Measurements from ENCODE around the gene AKT3.
"Not testable (repeated sequence)": the region's sequence is repeated elsewhere in the genome, so short reads cannot be mapped to it uniquely, and the experiment has no call there.

AKT3 gene

DNA sequence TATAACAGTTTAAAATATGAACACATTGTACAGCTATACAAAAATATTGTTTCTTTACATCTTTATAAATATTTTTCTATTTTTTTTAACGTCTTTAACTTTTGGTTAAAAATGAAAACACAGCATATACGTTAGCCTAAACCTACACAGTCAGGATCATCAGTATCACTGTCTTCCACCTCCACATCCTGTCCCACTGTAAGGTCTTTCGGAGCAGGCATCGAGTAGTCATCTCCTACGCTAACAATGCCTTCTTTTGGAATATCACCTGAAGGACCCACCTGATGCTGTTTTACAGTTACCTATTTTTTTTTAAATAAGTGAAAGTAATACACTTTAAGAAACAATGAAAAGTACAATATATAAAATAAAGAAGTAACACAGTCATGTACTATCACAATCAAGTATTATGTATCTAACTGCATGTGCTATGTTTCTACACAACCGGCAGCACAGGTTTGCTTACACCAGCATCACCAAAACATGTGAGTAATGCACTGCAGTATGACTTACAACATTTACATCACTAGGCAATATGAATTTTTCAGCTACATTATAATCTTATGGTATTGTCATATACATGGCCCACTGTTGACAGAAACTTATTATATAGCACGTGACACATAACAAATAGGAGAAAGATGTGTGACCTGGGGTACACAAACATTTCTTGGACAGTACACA lies 254.4 kb downstream of the AKT3 start:
- peak; percentile 7 to 53 (median 42) for DNase-seq

DNA sequence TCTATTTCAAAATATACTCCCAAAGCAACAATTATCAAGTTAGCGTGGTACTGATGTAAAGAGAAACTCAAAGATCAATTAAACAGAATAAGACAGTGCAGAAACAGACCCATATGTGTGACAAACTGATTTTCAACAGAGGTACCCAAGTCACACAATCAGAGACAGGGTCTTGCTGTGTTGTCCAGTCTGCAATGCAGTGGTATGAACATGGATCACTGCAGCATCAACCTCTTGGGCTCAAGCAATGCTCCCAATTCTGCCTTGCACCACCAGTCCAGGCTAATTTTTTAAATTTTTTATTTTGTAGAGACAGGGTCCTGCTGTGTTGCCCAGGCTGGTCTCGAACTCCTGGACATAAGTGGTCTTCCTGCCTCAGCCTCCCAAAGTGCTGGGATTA lies 255.6 kb downstream of the AKT3 start:
- DNase-seq: no peak

DNA sequence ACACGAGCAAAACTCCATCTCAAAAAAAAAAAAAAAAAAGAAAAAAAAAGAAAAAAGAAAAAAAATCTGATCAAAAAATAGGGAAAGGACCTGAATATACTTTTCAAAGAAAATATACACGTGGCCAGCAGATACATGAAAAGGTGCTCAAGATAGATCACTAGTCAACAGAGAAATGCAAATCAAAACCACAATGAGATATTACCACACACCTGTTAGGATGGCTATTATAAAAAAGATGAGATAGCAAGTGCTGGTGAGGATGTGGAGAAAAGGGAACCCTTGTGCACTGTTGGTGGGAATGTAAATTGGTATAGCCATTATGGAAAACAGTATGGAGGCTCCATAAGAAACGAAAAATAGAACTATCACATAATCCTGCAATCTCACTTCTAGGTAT lies 260.8 kb downstream of the AKT3 start:
- DNase-seq: not testable (repeated sequence)

DNA sequence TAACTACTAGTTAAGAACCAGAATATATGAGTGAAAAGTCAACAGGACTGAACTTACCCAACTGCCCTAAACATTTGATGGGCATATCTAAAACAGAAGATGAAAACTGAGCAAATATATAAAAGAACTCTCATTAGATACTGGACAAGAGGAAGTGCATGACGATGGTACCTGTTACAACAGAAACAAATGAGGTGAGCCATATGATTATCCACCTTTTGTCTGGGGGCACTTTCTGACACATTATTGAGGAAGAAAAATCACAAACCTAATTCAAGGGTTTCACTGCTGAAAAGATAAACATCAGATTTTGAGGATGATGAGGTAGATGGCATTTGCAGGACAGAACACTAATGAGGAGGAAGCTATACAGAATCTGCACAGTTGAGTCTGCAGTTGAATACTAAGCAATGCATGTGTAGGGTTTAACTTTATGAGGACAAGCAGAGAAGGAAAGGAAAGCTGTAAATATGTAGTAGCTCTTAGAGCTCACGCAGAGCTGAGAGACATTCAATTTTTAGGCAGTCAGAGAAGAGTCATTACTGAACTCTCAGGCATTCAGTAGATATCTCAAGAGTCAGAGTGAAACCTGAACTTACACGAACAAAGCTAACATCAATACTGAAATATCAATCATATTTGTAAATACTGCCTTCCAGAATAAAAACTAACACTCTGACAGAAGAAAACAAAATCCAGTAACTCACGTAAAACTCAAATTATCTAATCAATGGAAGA lies 262.1 kb downstream of the AKT3 start:
- DNase-seq: no peak

DNA sequence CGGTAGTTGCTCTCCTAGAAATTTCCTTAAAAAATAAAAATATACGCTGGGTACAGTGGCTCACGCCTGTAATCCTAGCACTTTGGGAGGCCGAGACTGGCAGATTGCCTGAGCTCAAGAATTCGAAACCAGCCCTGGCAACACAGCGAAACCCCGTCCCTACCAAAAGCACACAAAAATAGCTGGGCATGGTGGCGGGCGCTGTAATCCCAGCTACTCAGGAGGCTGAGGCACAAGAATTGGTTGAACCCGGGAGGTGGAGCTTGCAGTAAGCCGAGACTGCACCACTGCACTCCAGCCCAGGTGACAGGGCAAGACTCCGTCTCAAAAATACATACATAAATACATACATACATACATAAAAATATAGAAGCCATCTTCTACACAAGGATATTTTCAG lies 262.8 kb downstream of the AKT3 start:
- no peak for DNase-seq

DNA sequence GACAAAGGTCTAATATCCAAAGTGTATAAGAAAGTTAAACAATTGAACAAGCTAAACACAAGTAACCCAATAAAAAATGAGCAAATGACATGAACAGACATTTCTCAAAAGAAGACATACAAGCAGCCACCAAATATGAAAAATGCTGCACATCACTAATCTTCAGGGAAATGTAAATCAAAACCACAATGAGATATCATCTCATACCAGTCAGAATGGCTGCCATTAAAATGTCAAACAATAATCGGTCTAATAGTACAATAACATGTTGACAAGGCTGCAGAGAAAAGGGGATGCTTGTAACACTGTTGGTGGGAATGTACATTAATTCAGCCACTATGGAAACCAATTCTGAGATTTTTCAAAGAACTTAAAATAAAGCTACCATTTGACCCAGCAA lies 264.1 kb downstream of the AKT3 start:
- DNase-seq: no peak

DNA sequence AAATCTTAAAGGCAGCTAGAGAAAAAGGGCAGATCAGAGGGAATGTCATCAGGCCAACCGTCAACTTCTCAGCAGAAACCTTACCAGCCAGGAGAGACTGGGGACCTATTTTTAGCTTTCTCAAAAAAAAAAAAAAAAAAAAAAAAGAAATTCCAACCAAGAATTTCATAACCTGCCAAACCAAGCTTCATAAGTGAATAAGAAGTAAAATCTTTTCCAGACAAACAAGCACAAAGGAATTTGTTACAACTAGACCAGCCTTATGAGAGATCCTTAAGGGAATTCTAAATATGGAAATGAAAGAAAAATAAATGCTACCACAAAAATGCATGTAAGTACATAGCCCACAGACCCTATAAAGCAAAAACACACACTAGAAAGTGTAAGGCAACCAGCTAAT lies 267.7 kb downstream of the AKT3 start:
- DNase-seq: no peak

DNA sequence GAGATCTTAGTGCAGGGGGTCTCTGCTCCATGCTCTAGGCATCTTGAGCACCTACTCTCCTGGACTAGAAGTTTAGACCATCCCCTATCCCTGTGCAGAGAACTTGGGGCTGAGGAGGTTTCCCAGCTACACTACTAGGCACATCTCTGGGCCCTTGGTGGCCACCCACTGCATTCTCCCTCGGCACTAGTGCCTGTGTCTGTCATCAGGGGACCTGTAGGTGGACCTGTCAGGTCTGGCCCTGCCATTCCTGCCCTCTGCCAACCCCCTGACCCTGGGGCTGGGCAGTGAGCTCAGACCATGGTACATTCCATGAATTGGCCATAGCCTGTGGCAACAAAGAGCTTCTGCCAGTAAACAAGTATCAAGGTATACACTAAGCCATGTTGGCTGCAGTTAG lies 269.1 kb downstream of the AKT3 start:
- DNase-seq: no peak

DNA sequence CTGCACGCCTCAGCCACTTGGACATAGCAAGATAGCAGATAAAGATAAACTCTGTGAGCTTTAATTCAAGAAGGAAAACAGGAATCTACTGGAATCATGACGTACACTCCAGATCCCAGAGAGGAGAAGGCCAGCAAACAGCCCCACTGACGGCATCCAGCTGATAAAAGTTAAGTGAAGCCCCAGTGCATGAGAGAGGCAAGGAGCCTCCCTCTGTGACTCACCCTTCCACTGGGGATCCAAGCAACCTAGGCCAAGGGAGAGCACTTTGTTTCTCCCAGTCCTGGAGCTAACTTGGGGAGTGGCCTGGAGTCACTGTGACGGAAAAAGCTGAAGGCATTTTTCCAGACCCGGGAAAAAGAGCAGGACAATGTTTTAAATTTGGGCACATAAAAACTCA lies 270.0 kb downstream of the AKT3 start:
- no peak for DNase-seq

DNA sequence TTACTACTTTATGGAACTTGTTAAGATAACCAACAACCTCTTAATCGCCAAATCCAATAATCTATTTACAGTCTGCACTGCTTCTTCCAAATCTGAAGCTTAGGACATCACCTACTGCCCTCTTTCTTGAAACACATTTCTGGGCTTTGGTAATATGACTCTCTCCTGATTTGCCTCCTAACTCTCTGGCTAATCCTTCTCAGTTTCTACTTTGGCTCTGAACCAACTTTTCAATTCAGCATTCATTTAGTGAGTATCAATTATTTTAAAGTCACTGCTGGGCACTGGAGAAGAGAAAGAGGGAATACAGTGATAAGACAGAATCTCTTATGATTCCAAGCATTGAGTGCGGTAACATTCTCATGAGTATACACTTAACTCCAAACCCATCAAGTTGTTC lies 275.0 kb downstream of the AKT3 start:
- DNase-seq: no peak

DNA sequence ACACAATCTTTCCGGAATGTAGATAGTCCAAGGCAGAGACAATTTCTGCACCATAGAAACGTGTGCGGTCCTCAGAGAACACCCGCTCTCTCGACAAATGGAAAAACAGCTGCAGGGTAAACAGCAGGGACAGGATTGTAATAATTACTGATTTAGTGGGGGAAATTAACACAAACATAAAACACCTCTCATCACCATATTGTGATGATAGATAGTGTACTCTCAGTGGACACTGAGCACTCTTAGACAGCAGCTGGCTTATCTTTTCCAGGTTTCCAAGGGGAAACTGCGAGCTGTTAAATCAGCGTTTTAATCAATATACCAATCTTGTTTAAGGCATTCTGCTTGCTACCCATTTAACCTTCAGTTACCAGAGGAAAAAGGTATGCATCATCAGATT lies 277.1 kb downstream of the AKT3 start:
- no peak for DNase-seq

DNA sequence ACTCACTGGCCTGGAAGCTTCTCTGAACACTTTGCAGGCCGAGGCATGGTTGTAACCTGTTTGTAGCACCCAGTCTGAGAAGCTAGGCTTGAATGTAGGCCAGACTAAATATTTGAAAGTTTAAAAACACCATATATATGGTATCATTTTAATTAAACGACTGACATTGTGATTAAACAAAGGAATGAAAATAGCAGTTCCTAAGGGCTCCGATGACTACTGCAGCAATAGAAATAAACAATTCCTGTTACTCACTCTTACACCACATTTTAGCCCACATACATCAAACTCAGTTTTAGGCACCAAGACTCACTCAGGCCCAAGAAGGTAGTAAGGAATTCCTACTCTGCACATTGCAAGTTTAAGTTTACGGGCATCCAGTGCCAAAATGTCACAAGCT lies 281.2 kb downstream of the AKT3 start:
- no peak for DNase-seq

DNA sequence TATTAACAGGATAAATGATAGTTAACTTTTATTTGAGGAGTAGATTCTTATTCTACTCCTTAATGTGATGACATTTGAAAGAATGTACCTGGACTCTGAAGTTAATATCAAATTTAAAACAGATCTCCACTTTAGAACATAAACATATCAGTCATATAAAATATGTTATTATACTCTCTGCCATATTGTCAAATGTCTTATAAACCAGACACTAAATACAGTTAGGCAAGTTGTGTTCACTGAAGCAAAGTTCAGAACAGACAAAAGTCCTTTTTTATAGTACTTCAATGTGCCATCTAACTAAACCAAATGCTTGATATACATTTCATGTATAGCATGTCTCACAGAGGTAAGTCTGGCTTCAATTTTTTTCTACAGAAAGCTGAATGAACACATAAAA lies 285.2 kb downstream of the AKT3 start:
- no peak for DNase-seq

DNA sequence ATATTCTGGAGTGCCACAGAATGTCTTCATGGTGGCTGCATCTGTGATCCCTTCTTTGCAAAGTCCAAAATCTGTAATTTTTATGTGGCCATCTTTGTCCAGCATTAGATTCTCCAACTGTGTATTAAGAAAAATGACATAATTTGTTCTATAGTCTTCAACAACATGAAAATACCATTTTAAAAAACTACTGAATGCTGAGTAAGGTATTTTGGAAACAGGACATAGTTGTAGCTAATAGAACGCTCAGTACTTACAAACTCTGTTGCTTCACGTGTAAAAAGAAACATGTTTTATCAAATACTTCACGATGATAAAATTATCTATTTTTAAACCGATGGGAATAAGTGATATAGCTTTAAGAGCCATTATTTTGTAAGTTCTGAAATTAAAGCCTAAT lies 286.3 kb downstream of the AKT3 start:
- no peak for DNase-seq

DNA sequence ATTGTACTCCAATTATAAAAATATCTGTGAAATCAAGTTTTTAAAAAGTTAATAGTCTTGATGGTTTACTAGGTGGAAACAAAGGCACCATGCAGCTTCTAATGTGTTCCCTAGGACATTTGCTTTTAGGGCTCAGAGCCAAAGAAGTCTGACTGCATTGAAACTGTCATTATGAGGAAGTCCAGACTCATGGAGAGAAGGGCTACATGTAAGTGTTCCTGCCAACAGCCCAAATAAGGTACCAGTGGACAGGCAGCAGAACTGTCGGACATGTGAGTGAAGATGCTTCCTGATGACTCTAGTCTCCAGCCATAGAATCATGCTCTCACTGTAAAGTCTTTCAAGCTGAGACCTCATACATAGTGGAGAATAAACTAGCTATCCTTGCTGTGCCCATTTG lies 287.6 kb downstream of the AKT3 start:
- peak; percentile 7 to 20 (median 11) for DNase-seq

DNA sequence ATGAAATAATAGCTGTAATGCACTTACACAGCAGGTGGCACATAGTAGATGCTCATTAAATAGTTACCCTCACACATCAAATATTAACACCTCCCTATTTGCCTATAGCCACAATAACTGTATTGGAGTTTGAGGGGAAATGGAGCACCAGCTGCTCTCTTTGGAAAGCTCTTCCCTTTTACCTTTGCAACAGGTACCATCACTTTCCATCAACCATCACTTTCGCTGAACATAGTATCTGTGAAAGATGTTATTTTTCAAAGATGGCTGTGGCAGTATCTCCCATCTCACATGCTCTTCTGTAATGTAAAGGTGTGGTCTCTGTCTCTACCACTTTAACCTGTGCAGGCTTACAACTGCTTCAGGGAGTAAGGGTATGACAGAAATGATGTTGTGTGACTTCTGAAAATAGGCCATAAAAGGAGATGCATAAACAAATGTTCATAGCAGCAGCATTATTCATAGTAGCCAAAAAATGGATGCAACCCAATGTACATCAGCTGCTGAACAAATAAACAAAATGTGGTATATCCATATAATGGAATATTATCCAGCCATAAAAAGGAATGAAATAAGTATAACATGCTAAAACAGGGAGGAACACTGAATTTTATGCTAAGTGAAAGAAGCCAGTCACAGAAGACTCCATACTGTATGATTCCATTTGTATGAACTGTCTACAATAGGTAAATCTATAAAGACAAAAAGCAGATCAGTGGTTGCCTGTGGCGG lies 288.3 kb downstream of the AKT3 start:
- no peak for DNase-seq

DNA sequence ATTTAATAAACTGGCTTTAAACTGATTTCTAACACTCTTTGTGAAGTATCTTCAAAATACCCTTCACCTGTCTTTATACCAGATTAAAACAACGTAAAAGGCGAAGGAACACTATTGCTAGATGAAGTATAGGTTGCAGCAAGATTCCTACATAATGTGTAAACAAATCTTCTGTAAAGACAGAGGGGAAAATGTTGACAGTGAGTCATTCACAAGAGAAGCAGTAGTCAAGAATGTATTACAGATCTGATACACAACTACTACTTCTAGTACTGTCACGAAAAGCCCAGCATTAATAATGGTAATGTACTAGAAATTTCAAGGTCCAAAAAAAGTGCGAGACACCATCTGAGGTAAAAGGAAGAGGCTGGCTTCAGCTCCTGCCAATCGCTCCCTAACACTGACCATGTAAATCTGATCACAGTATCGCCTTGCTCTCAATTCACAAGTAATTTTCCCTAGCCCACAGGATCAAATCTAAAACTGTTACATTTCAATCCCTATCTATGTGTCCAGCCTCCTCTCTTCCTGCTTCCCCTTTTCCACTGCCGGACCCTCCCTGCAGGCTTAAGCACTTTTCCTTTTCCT lies 290.4 kb downstream of the AKT3 start:
- no peak for DNase-seq

DNA sequence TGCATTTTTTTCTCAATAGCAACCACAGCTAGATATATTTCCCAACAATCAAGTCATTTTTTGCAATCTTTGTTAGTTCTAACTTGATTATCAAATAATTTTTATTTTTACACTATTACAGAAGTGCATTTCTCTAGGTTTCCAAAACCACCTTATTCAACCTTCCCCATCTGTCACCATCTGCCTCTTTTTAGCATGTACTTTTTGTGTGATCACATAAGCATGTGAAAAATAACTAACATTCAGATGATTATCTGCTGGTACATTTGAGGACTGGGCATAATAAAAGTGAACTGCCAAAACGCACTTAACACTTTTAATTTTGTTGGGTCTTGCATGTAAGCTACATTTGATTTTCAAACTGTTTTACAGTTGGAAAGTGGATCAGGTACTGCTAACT lies 291.5 kb downstream of the AKT3 start:
- DNase-seq: no peak

DNA sequence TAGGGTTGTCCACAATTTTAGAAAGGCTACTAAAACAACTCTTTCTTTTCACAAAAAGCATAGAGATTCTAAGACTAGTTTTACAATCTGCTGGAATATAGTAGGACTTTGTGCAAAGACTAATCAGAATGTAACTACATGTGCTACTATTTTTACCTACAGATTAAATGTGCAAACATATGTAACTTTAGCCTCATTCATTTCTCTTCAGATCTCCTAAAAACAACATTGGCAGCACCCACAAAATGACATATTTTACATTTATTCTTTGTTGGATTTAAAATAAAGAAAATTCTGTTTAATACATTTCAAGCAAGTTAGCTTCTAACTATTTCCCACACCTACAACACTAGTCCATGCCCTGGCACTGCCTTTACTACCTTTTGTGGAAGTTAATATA lies 292.2 kb downstream of the AKT3 start:
- DNase-seq: no peak

DNA sequence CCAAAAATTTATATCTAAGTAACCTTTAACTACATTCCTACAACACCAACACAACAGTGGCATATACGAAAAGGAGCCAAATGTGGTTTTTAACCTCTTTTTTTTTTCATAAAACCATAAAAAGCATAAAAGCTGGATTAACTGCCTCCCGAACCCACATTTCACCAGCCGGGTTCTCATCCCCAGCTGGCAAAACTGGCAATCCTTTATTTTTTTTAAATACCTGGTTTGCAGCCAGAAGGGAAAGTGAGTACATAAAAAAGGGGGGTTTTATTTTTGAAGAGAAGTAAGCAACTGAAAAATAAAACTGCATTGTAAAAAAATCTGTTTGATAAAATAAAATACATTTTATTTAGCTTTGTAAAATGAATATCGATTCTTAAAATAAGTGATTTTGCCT lies 295.4 kb downstream of the AKT3 start:
- DNase-seq: no peak

DNA sequence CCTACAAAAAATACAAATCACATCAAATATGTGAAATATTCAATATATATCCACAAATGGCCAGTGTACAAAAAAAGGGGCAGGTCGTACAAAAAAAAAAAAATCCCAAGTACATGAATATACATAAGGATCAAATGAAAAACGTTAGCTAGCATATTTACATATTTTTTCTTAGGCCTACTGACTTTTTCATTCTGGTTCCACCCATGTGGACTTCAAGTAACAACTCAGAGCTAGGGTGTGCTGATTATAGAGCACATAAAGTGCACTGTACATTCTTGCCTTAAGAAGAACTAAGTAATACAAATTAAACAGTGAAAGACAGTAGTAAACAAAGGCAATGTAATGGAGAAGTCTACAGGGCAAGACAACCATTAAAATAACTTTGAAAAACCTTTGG lies 297.0 kb downstream of the AKT3 start:
- DNase-seq: no peak

DNA sequence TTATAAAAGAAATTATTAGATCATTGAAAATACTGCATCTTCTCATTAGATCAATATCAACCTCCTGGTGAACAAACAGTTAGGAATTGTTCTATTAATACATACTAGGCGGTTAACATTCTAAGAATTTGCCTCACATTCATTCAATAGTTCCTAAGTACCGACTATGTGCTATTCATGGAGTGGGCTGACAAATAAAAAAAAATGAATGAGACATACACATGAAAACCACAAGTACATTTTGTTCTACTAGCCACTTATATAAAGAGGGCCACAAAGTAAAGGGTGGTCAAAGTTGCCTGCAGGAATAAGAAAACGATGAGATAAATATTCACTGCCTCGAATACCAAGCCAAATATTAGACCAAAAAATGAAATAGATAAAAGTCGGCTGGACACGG lies 299.8 kb downstream of the AKT3 start:
- no peak for DNase-seq

DNA sequence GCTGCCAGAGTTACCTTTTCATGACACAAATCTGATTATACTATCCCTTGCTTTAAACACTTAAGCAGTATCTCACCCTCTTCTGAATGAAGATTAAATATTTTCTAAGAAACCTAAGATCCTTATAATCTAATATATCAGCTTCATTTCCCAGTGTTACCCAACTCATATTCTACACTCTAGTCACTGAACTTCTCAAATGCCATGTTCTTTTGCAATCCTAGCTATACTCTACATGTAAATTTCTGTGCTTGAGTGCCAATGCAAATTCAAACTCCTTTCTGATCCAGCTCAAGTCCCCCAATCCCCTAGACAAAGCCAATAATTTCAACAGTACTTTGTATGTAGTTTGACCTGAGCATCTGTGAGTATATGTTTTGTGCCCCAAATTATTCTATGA lies 300.3 kb downstream of the AKT3 start:
- DNase-seq: no peak

DNA sequence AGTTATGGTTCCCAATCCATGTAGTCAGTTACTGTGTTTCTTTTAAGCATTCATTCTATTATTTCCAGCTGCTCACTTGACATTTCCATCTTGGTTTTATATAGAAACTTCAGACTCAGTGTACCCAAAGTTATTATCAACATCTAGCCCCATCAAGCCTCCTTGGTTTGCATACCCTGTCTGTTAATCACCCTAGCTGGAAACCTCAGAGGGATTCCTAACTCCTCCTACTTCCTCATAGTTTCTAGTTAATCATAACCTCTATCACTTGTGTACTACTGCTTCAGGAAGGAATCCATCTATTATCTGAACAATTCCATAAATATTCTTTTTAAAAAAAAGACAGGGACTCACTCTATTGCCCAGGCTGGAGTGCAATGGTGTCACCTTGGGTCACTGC lies 300.9 kb downstream of the AKT3 start:
- no peak for DNase-seq

Measured in suppressor macrophage treated with lipopolysaccharide for 1 hour (primary cell).